ENCODE measurements around the gene ANXA10.
"Not testable (repeated sequence)": the region's sequence is repeated elsewhere in the genome, so short reads cannot be mapped to it uniquely, and the experiment has no call there.

ANXA10 gene

DNA sequence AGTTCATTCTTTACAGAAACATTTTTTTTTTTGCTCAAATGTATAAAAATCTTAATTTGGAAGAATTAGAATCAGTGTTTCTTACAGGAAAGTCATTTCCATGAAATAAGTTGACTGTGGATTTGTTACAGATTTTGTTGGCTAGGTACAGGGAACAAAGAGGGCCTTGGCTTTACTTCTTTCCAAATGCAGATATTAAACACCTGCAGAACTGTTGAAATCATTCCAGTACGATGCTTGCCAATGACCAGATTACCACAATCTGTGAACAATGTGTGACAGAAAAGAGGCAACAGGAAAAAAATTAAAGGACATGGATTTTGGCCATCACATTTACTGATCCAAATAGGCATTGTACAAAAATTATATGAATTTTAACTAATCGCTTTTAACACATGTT lies 70.8 kb downstream of the ANXA10 start:
- no peak for DNase-seq

DNA sequence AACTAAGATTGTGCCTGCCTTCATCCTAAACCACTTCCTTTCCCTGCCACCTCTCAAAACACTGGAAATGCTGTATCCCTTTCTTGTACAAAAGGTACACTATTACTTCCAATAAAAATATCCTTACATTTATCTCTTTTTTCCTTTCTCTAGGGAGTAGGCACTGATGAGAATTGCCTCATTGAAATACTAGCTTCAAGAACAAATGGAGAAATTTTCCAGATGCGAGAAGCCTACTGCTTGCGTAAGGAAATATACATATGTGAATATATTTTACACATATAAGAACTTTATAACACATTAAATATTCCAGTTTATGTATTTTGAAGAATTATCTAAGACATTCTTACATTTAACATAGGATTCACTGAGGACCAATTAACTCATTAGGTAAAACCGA lies 71.7 kb downstream of the ANXA10 start:
- no peak for DNase-seq

DNA sequence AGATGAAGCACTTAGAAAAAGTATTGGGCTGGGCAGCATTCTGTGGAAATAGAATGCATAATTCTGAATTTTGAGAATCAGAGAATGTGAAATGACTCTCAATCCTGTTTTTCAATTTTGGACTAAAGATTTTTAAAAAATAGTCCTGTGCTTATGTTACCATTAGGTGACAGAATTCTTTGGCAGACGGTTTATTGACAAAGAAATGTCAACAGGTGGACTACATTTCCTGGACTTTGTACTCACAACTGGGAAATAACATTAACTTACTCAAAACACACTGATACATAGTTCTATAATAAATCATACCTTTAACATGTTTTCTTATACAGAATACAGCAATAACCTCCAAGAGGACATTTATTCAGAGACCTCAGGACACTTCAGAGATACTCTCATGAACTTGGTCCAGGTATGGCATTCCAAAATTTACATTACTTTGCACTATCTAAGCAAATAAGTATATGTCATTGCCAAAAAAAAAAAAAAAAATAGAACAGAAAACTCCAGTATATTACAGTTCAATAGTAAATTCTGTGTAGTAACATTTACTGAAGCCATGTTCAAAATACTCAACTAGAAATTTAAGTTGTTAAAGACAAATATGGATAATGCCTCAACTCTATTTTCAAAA lies 72.7 kb downstream of the ANXA10 start:
- no peak for DNase-seq

DNA sequence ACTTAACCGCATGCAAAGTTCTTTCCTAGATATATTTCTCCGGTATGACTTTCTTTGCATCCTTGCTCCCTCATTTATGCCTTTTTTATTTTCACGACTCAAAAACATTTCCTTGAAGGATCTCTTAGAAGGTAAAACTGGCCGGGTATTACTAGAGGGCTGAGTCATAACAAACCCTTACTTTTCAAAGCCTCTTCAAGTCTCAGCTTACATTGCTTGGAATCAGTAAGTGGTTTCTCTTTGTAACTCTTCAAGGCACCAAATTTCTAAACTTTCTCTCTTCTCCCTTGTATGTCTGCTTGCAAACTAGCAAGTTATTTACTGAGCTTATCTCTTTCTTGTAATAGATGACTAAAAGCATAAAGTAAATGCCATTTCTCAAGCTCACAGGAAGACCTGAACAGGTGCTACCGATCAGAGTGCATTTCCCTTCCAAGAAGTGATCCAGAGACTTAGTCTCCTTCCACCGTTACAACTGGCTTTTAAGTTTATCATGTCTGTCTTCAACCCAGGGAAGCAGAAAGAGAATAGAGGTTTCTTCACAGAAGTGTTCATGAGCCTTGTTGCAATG lies 75.5 kb downstream of the ANXA10 start:
- no peak for DNase-seq

DNA sequence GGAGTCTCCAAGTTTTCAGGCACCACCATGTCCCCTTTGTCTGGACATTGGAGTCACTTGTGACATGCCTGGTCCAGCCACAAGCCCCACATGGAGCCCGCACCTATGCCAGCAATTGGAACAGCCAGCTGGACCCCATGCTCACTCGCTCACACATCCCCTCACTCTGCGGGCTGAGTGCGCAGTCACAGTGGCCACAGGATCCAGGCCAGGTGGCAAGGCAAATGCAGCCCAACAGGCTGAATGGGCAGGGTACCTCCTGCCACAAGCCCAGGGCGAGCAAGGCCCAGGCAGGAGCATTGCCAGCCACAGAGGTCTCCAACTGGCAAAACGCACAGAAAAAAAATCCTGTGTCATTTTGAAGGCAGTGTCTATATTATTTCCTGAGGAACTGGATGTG lies 82.0 kb downstream of the ANXA10 start:
- DNase-seq = no peak

DNA sequence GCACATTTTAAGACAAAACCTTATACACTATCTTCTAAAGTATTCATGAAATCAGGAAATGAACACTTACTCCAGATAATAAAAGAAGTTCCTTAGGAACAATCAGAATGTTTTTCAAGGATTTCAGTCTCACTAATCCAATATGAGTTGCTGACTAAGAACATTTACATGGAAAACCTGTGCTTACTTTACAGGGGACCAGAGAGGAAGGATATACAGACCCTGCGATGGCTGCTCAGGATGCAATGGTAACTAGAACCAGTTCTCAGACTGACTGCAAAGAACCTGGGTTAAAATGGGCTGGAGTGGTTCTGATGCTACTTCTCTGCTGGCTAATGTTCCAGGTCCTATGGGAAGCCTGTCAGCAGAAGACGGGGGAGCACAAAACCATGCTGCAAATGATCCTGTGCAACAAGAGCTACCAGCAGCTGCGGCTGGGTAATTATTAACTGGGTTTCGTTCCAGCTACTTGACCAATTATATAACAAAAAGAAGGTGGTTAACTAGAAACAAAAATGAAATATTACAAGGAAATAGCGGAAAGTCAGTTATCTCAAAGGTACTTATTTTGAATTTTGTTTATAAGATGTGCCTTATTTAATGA lies 85.3 kb downstream of the ANXA10 start:
- no peak for DNase-seq

DNA sequence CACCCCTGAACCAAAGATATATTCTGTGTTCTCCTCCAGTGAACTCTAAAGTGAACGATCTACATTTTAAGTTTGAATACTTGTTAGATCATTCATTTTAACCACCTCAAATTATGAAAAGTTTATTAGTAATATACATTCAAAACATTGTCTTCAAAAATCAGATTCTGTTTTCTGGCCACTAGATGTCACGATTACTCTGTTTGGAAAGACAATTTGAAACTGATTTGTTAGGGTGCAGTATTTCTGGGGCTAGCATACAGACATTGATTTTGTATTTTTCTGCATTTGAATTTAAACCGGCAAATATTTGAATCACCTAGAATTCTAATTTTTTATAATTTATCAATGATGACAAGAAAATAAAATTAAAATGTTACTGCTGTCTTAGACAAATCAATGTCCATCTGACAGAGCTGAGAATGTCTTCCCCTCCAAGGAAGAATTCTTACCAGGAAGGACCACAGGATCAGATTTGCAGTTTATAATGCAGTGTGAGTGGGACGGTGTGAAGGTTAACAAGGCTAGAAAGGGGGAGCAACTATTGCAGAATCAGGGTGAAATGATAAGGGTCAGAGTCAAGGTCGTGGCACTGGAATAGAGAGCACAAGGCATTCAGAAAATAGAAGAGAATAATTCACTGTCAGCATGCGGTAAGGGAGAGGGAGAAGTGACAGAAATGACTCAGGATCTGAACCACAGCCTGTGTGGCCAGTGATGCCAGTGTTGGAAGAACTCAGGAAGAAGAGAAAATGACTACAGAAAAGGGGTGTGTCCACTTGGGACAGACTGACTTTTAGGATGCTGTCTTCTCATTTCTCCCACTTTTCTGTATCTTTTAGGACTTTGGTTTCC lies 91.6 kb downstream of the ANXA10 start:
- no peak for DNase-seq

DNA sequence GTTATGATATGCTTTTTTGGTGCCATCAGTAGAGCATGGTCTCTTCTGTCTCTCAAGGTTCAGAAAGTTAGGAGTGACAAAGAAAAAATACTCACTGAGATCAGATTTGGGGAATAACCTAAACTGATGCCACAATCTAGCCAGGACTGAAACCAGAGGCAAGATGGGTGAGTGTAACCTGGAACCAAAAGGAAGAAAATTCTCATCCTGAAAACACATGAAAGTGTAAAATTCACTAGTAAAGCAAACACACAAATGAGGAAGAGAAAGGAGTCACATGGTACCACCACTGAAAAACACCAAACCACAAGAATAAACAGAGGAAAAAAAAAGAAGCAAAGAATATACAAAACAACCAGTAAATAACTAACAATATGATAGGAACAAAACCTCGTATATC lies 96.4 kb downstream of the ANXA10 start:
- DNase-seq = no peak

DNA sequence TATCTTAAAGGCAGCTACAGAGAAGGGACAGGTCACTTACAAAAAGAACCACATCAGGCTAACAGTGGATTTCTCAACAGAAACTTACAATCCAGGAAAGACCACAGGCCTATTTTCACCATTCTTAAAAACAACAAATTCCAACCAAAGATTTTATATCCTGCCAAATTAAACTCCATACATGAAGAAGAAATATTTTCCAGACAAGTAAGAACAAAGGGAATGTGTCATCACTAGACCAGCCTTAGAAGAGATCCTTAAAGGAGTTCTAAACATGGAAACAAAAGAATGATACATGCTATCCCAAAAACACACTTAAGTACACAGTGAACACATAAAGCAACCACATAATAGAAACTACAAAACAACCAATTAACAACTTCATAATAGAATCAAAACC lies 105.6 kb downstream of the ANXA10 start:
- no peak for DNase-seq

DNA sequence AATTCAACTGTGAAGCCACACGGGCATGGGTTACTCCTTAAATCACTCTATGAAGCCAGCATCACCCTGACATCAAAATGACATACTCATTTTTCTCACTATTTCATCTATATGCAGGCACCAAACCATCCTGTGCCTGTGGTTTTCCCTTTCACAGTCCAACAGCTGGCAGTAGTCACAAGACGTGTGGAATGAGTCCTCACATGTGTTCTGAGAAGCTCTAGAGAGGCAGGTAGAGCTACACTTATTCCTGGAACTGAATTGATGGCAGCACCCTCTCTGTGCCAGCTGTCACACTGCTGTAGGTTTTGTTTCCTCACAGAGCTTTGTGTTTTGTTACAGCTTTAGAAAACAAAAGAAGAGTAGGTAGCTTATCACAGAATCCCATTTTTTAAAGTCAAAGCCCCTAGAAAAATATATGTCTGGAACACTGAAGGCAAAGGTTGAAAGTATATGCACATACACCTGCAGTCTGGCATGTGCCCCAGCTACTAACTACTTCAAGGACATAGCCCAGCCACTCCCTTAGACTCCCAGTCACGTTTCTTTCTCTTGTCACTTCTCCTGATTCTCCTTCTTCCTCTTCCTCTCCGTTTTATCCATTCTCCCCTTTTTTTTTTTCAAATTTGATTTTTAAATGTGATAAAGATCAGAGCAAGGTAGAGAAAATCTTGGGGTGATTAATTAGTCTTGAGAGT lies 107.1 kb downstream of the ANXA10 start:
- DNase-seq = no peak

DNA sequence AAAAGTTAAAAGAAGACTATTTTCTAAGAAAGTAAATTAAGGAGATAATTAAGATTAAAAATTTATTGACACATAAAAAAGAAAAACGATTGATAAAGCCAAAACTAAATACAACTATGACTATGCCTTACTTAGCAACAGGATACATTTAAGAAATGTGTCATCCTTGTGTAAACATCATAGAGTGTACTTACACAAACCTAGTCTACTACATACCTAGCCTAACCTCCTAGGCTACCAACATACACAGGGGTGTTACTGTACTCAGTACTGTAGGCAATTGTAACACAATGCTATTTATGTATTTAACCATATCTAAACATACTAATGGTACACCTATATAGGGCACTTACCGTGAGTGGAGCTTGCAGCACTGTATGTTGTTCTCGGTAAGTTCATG lies 108.3 kb downstream of the ANXA10 start:
- no peak for DNase-seq

DNA sequence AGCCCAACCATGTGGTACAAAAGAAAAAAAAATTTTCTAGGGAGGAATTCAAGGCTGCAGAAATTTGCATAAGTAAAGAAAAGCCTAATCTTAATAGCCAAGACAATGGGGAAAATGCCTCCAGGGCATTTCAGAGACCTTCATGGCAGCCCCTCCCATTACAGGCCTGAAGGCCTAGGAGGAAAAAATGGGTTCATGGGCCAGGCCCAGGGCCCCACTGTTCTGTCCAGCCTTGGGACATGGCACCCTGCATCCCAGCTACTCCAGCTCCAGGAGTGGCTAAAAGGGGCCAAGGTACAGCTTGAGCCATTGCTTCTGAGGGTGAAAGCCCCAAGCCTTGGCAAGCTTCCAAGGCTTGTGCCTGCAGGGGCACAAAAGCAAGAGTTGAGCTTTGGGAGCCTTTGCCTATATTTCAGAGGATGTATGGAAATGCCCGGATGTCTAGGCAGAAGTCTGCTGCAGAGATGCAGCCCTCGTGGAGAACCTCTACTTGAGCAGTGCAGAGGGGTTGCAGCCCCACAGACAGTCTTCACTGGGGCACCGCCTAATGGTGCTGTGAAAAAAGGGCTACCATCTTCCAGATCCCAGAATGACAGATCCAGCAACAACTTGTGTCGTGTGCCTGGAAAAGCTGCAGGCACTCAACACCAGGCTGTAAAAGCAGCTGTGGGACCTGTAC lies 111.0 kb downstream of the ANXA10 start:
- no peak for DNase-seq

DNA sequence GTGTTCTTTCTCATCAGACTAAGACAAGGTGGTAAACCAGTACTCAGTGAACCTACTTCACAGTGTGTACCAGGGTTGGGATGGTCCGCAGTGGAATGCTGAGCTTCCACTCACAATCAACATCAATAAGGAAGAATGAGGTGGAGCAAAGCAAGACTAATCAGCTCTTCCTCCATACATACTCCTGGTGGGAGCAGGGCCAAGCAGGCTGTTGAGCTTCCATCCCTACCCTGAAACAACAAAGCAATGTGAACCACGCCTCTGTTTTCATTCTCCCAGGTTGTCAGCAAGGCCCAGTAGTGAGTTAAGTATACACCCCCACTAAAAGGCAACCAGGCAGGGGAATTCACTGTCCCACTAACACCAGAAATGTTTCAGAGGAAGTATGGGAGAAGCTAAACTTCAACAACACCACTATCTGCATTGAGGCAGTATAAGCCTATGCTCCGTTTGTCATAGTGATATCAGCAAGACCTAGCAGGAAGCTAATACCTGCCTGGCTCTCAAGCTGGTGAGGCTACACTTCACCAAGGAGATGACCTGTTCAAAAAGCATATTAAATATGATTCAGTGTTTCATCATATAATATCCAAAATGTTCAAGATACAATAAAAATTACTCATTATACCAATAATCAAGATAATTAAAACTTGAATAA lies 116.7 kb downstream of the ANXA10 start:
- DNase-seq = no peak

DNA sequence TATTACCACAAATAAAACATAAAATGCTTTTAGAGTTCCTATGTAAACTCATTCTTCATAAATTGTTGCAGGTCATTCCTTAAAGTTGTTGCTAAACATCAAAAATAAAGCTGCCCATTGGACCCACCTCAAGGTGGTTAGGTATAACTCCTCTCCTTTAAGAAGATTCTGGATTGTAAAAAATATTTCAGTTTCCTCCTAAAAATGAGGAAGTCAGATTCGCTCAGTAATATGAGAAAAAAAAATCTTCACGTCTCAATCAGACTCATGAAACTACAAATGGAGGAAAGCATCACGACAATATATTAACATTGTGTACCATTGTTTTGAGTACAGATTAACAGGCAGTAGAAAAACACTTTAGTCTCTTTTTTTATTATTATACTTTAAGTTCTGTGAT lies 120.3 kb downstream of the ANXA10 start:
- no peak for DNase-seq

DNA sequence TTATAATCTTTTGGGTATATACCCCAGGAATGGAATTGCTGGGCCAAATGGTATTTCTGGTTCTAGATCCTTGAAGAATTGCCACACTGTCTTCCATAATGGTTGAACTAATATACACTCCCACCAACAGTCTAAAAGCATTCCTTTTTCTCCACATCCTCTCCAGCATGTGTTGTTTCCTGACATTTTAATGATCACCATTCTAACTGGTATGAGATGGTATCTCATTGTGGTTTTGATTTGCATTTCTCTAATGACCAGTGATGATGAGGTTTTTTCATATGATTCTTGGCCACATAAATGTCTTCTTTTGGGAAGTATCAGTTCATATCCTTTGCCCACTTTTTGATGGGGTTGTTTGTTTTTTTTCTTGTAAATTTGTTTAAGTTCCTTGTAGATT lies 121.2 kb downstream of the ANXA10 start:
- DNase-seq = not testable (repeated sequence)

DNA sequence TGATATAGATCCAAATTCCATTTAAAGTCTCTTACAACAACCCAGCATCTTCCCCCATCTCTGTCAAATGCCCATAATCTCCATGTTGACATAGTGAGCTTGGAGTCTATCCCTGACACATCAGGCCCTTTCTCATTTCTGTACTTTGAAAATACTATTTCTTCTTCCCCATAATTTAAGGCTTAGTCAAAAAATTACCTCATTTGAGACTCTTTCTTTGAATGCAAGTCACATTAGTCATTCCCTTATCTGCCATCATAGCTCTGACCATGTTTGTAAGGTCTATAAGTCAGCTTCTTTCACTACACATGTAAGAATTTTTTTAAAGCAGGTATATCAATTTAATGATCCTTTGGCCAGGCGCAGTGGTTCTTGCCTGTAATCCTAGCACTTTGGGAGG lies 126.3 kb downstream of the ANXA10 start:
- no peak for DNase-seq

DNA sequence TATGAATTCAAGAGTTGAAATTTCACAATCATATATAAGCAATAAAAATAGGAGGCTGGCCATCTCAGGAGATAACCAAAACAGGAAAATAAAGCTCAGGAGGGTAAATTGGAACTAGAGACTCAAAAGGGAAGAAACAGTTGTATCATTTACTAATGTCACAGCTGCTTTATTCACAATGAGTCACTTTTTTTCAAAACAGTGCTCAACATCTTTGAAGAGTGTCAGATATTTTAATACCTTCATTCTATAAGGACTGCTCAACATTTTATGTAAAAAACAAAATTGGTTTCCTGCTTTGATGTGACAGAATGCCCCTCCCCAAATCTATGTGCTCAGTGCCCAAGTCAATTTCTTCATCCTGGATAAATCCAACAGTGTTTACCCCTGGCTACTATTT lies 128.6 kb downstream of the ANXA10 start:
- no peak for DNase-seq

DNA sequence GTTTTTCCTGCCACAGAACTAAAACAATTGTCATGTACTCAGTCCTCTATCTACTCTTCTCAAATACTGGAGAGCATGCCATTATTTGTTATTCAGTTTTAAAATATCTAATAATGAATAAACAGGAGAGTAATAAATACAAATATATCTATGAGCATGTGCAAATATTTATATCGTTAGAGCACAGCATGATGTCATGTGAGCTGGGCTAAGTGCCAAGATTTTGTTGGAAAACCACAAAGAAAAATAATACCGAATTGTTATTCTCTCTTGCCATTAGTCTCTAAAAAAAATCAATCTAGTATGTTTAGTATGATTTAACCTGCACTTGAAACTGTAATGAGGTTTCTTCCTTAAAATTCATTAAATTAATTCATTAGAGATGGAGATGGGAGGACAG lies 129.0 kb downstream of the ANXA10 start:
- no peak for DNase-seq

All from stimulated activated CD4-positive, alpha-beta T cell treated with anti-CD3 and anti-CD28 coated beads, Interleukin-2, amount 100 ng/mL, for 48 hours (primary cell).